ENCODE measurements around the gene FBXO47.

FBXO47 gene

GRCh38 chr17:38897176-38897575, 70.0 kb downstream of the FBXO47 start:
- ChIA-PET CTCF (no interaction called here), POLR2A (interaction anchor here (1.7 to 2.2 kb wide), 2 partner anchors 27 to 43 kb away, joined by 5 to 8 read pairs; partner anchors contain the start of genes LASP1 and RPL23)
- DNase-seq (ENCODE audit: extremely low spot score), result no peak
- TF ChIP-seq CTBP1 (IDR thresholded peaks at IDR 0.05; ENCODE audit: borderline replicate concordance), result no peak
- TF ChIP-seq L3MBTL2 (conservative IDR thresholded peaks at IDR 0.05), result no peak
- TF ChIP-seq ZNF384 (IDR thresholded peaks at IDR 0.05), result no peak
- TF ChIP-seq ARNT (IDR thresholded peaks at IDR 0.05), result no peak
- TF ChIP-seq SP1 (IDR thresholded peaks at IDR 0.05), result no peak
- no peak for TF ChIP-seq ELF4 (IDR thresholded peaks at IDR 0.05)
- TF ChIP-seq PKNOX1 (IDR thresholded peaks at IDR 0.05), result no peak
- no peak for TF ChIP-seq TARDBP (IDR thresholded peaks at IDR 0.05)
- TF ChIP-seq LEF1 (IDR thresholded peaks at IDR 0.05; ENCODE audit: borderline replicate concordance), result no peak
- TF ChIP-seq FOXK2 (IDR thresholded peaks at IDR 0.05), result no peak
- TF ChIP-seq FOXA1 (IDR thresholded peaks at IDR 0.05), result no peak
- TF ChIP-seq NFRKB (IDR thresholded peaks at IDR 0.05), result no peak
- TF ChIP-seq BHLHE40 (IDR thresholded peaks at IDR 0.05; ENCODE audit: borderline replicate concordance), result no peak
- TF ChIP-seq HDGF (IDR thresholded peaks at IDR 0.05; ENCODE audit: borderline replicate concordance), result no peak
- TF ChIP-seq SUZ12 (IDR thresholded peaks at IDR 0.05), result no peak
- no peak for TF ChIP-seq FOXM1 (IDR thresholded peaks at IDR 0.05; ENCODE audit: borderline replicate concordance)

GRCh38 chr17:38896346-38896954, 70.8 kb downstream of the FBXO47 start:
- ChIA-PET POLR2A (interaction anchor here (1.7 to 2.2 kb wide), 2 partner anchors 26 to 43 kb away, joined by 5 to 8 read pairs; partner anchors contain the start of genes LASP1 and RPL23), CTCF (no interaction called here)
- DNase-seq (ENCODE audit: extremely low spot score), result no peak
- no peak for TF ChIP-seq NFRKB (IDR thresholded peaks at IDR 0.05)
- TF ChIP-seq FOXA1 (IDR thresholded peaks at IDR 0.05), result no peak
- TF ChIP-seq ELF4 (IDR thresholded peaks at IDR 0.05), result no peak
- TF ChIP-seq SP1 (IDR thresholded peaks at IDR 0.05), result no peak
- no peak for TF ChIP-seq LEF1 (IDR thresholded peaks at IDR 0.05; ENCODE audit: borderline replicate concordance)
- no peak for TF ChIP-seq SUZ12 (IDR thresholded peaks at IDR 0.05)
- no peak for TF ChIP-seq FOXK2 (IDR thresholded peaks at IDR 0.05)
- no peak for TF ChIP-seq TARDBP (IDR thresholded peaks at IDR 0.05)
- no peak for TF ChIP-seq ZNF384 (IDR thresholded peaks at IDR 0.05)
- TF ChIP-seq BHLHE40 (IDR thresholded peaks at IDR 0.05; ENCODE audit: borderline replicate concordance), result no peak
- no peak for TF ChIP-seq HDGF (IDR thresholded peaks at IDR 0.05; ENCODE audit: borderline replicate concordance)
- no peak for TF ChIP-seq ARNT (IDR thresholded peaks at IDR 0.05)
- no peak for TF ChIP-seq PKNOX1 (IDR thresholded peaks at IDR 0.05)
- no peak for TF ChIP-seq CTBP1 (IDR thresholded peaks at IDR 0.05; ENCODE audit: borderline replicate concordance)
- no peak for TF ChIP-seq L3MBTL2 (conservative IDR thresholded peaks at IDR 0.05)

GRCh38 chr17:38894276-38894675, 72.9 kb downstream of the FBXO47 start:
- DNase-seq (ENCODE audit: extremely low spot score), result no peak
- POLR2A ChIA-PET, result interaction anchor here (1.2 kb wide), 1 partner anchor 25 kb away, joined by 5 read pairs; the partner anchor contains the start of gene LASP1
- TF ChIP-seq CTBP1 (IDR thresholded peaks at IDR 0.05; ENCODE audit: borderline replicate concordance) (no peak), BHLHE40 (IDR thresholded peaks at IDR 0.05; ENCODE audit: borderline replicate concordance) (no peak)
- CTCF ChIA-PET, result no interaction called here

GRCh38 chr17:38893607-38894006, 73.6 kb downstream of the FBXO47 start:
- TF ChIP-seq BHLHE40 (IDR thresholded peaks at IDR 0.05; ENCODE audit: borderline replicate concordance) (no peak), SP1 (IDR thresholded peaks at IDR 0.05) (no peak), FOXK2 (IDR thresholded peaks at IDR 0.05) (no peak)
- ChIA-PET POLR2A (interaction anchor here (1.2 kb wide), 1 partner anchor 24 kb away, joined by 5 read pairs; the partner anchor contains the start of gene LASP1), CTCF (interaction anchor here (0.7 kb wide), 1 partner anchor 77 kb away, joined by 3 read pairs; no protein-coding TSS in a partner anchor)
- no peak for DNase-seq (ENCODE audit: extremely low spot score)

- POLR2A ChIA-PET, result interaction anchor here (1.2 kb wide), 1 partner anchor 23 kb away, joined by 5 read pairs; the partner anchor contains the start of gene LASP1
- TF ChIP-seq PKNOX1 (IDR thresholded peaks at IDR 0.05) (no peak), HDGF (IDR thresholded peaks at IDR 0.05; ENCODE audit: borderline replicate concordance) (no peak), LEF1 (IDR thresholded peaks at IDR 0.05; ENCODE audit: borderline replicate concordance) (no peak), FOXA1 (IDR thresholded peaks at IDR 0.05) (no peak), ARNT (IDR thresholded peaks at IDR 0.05) (no peak), FOXK2 (IDR thresholded peaks at IDR 0.05) (no peak), ELF4 (IDR thresholded peaks at IDR 0.05) (no peak), TARDBP (IDR thresholded peaks at IDR 0.05) (no peak), SP1 (IDR thresholded peaks at IDR 0.05) (no peak), L3MBTL2 (conservative IDR thresholded peaks at IDR 0.05) (no peak), SUZ12 (IDR thresholded peaks at IDR 0.05) (no peak), NFRKB (IDR thresholded peaks at IDR 0.05) (no peak), ZNF384 (IDR thresholded peaks at IDR 0.05) (no peak), CTBP1 (IDR thresholded peaks at IDR 0.05; ENCODE audit: borderline replicate concordance) (no peak), BHLHE40 (IDR thresholded peaks at IDR 0.05; ENCODE audit: borderline replicate concordance) (no peak), FOXM1 (IDR thresholded peaks at IDR 0.05; ENCODE audit: borderline replicate concordance) (no peak)
- no peak for DNase-seq (ENCODE audit: extremely low spot score)
- CTCF ChIA-PET, result interaction anchor here (0.7 kb wide), 1 partner anchor 77 kb away, joined by 3 read pairs; no protein-coding TSS in a partner anchor
Measured at GRCh38 chr17:38893113-38893512, 74.1 kb downstream of the FBXO47 start.

GRCh38 chr17:38892620-38893019, 74.6 kb downstream of the FBXO47 start:
- DNase-seq (ENCODE audit: extremely low spot score), result no peak
- TF ChIP-seq SP1 (IDR thresholded peaks at IDR 0.05), result no peak
- TF ChIP-seq SUZ12 (IDR thresholded peaks at IDR 0.05), result no peak
- TF ChIP-seq LEF1 (IDR thresholded peaks at IDR 0.05; ENCODE audit: borderline replicate concordance), result no peak
- TF ChIP-seq NFRKB (IDR thresholded peaks at IDR 0.05), result no peak
- no peak for TF ChIP-seq HDGF (IDR thresholded peaks at IDR 0.05; ENCODE audit: borderline replicate concordance)
- TF ChIP-seq FOXA1 (IDR thresholded peaks at IDR 0.05), result no peak
- ChIA-PET CTCF (no interaction called here), POLR2A (no interaction called here)

Measured in HEK293T (cell line).